ENCODE data around the gene SFI1.
"Not testable (repeated sequence)": the region's sequence is repeated elsewhere in the genome, so short reads cannot be mapped to it uniquely, and the experiment has no call there.

Gene SFI1

DNA sequence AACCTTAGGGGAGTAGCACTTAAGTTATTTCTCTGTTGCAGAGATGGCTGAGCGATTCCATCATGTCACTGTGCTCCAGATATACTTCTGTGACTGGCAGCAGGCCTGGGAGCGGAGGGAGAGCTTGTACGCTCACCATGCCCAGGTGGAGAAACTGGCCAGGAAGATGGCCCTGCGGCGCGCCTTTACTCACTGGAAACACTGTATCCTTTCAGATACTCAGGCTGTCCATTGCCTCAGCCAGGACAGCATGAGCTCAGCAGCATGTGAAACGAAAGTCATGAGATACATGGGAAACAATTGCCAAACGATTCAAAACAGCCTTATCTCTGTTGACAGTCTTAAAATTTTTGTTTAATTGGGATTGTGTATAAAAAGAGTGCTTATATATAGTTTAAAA lies 78.9 kb downstream of the SFI1 start:
- no peaks in the 10 kb centered on the region for H3K9me3 Mint-ChIP-seq
- H3K36me3 Mint-ChIP-seq (ENCODE audit: low read depth) = peaks cover 75% of the 10 kb centered on the region
- H3K4me1 Mint-ChIP-seq (ENCODE audit: low read depth) = no peaks in the 10 kb centered on the region
- H3K4me3 Mint-ChIP-seq = no peak overlapping the region
- H3K27me3 Mint-ChIP-seq = no peaks in the 10 kb centered on the region
- intact Hi-C loops (cut with micrococcal nuclease) = no loop called here
- H3K27ac Mint-ChIP-seq = no peak overlapping the region

- Mint-ChIP-seq H3K27ac (no peak overlapping the region), H3K9me3 (no peaks in the 10 kb centered on the region), H3K4me3 (no peak overlapping the region), H3K36me3 (ENCODE audit: low read depth) (peaks cover 73% of the 10 kb centered on the region), H3K27me3 (no peaks in the 10 kb centered on the region), H3K4me1 (ENCODE audit: low read depth) (peaks cover 6% of the 10 kb centered on the region)
- intact Hi-C loops (cut with micrococcal nuclease) = no loop called here
Measured at GRCh38 chr22:31577711-31578110, 81.4 kb downstream of the SFI1 start.

- Mint-ChIP-seq H3K27ac (no peak overlapping the region), H3K9me3 (no peaks in the 10 kb centered on the region), H3K4me1 (ENCODE audit: low read depth) (peaks cover 6% of the 10 kb centered on the region), H3K36me3 (ENCODE audit: low read depth) (peaks cover 68% of the 10 kb centered on the region), H3K4me3 (no peak overlapping the region), H3K27me3 (no peaks in the 10 kb centered on the region)
- intact Hi-C loops (cut with micrococcal nuclease) = no loop called here
Measured at GRCh38 chr22:31578171-31578570, 81.8 kb downstream of the SFI1 start.

- no peaks in the 10 kb centered on the region for H3K27me3 Mint-ChIP-seq
- H3K9me3 Mint-ChIP-seq = no peaks in the 10 kb centered on the region
- no peak overlapping the region for H3K4me3 Mint-ChIP-seq
- peaks cover 66% of the 10 kb centered on the region for H3K36me3 Mint-ChIP-seq (ENCODE audit: low read depth)
- H3K27ac Mint-ChIP-seq = no peak overlapping the region
- intact Hi-C loops (cut with micrococcal nuclease) = no loop called here
- H3K4me1 Mint-ChIP-seq (ENCODE audit: low read depth) = peaks cover 6% of the 10 kb centered on the region
Measured at GRCh38 chr22:31579835-31580242, 83.5 kb downstream of the SFI1 start.

DNA sequence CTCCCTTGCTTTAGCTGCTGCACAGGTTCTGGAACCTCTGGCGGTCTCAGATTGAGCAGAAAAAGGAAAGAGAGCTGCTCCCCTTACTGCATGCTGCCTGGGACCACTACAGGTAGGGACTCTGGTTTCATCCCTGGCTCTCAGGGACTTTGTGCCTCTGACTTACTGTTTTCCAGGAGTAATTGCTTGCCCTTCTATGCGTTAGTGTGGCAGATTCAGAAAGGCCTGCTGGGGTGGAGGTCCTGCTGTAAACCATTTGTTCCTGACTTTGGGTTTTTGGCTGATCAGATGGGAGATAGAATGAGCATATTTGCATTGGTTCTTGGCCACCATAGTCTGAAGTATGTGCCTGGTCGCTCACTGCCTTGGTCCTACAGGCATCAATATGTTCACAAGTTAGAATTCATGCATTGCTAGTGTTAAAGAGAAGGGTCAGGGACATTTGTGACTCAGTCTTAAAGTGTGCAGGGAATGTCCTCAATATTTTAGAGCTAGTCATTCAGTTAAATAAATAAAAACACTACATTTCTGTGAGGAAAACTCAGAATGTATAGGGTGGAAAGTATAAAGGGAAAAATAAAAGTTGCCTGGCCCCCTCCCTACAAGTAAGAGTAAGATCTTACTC lies 87.6 kb downstream of the SFI1 start:
- H3K4me3 Mint-ChIP-seq = no peak overlapping the region
- no peak overlapping the region for H3K27ac Mint-ChIP-seq
- H3K9me3 Mint-ChIP-seq = no peaks in the 10 kb centered on the region
- peaks cover 65% of the 10 kb centered on the region for H3K36me3 Mint-ChIP-seq (ENCODE audit: low read depth)
- H3K4me1 Mint-ChIP-seq (ENCODE audit: low read depth) = peaks cover 6% of the 10 kb centered on the region
- H3K27me3 Mint-ChIP-seq = no peaks in the 10 kb centered on the region
- intact Hi-C loops (cut with micrococcal nuclease) = no loop called here

DNA sequence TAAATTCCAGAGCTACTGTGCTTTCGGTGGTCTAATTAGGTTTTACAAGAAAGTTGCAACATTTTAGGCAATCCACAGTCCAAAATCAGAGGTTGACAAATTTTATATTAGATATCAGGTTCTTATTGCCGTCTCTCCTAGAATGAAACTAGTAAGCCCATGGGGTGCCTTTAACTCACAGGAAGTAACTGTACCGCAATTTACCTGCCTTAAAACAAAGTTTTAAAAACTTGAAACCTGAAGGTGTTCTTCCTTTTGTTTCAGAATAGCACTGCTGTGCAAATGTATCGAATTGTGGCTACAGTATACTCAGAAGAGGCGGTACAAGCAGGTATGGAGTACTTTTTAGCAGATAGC lies 88.4 kb downstream of the SFI1 start:
- Mint-ChIP-seq H3K4me3 (no peak overlapping the region), H3K27ac (no peak overlapping the region), H3K27me3 (no peaks in the 10 kb centered on the region), H3K36me3 (ENCODE audit: low read depth) (peaks cover 67% of the 10 kb centered on the region), H3K9me3 (no peaks in the 10 kb centered on the region), H3K4me1 (ENCODE audit: low read depth) (peaks cover 6% of the 10 kb centered on the region)
- intact Hi-C loops (cut with micrococcal nuclease) = no loop called here

DNA sequence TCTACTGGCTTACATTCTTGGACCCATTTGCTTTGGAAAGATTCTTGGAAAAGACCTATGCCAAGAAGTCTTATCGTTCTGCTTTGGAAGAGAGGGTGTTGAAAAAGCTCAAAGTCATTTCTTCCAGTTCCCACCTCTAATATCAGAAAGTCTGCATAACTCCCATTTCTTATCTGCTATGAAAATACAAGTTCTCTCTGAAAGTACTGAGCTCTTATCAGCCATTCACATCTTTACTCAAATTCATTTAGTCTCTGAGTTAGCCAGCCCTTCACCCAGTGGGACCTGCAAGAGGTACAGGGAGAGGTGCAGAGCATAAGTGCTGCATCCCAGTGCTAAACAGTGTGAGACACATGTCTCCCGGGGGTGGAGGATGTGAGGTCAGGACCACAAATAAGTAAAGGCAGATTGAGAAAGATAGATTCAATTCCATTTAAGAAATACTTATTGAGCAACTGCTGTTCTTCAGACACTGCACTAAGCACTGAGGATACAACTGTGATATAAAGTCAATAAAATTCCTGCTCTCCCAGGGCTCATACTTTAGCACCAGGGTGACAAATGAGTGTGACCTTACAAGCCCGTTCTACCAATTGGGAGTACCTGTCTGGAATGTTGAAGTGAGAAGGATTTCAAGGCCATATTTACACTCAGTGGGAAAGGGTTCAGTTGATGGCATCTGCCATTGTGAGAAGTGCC lies 89.0 kb downstream of the SFI1 start:
- H3K27me3 Mint-ChIP-seq = no peaks in the 10 kb centered on the region
- H3K36me3 Mint-ChIP-seq (ENCODE audit: low read depth) = peaks cover 62% of the 10 kb centered on the region
- no peak overlapping the region for H3K27ac Mint-ChIP-seq
- H3K4me1 Mint-ChIP-seq (ENCODE audit: low read depth) = peaks cover 6% of the 10 kb centered on the region
- intact Hi-C loops (cut with micrococcal nuclease) = no loop called here
- H3K9me3 Mint-ChIP-seq = no peaks in the 10 kb centered on the region
- no peak overlapping the region for H3K4me3 Mint-ChIP-seq

- Mint-ChIP-seq H3K36me3 (ENCODE audit: low read depth) (peaks cover 55% of the 10 kb centered on the region), H3K27me3 (no peaks in the 10 kb centered on the region), H3K27ac (no peak overlapping the region), H3K4me1 (ENCODE audit: low read depth) (peaks cover 6% of the 10 kb centered on the region), H3K9me3 (no peaks in the 10 kb centered on the region), H3K4me3 (no peak overlapping the region)
- intact Hi-C loops (cut with micrococcal nuclease) = no loop called here
Measured at GRCh38 chr22:31586137-31586920, 90.0 kb downstream of the SFI1 start.

GRCh38 chr22:31588970-31589675 lies 92.8 kb downstream of the SFI1 start:
- no peaks in the 10 kb centered on the region for H3K9me3 Mint-ChIP-seq
- no peaks in the 10 kb centered on the region for H3K4me1 Mint-ChIP-seq (ENCODE audit: low read depth)
- H3K27me3 Mint-ChIP-seq = no peaks in the 10 kb centered on the region
- no peak overlapping the region for H3K4me3 Mint-ChIP-seq
- H3K27ac Mint-ChIP-seq = no peak overlapping the region
- intact Hi-C loops (cut with micrococcal nuclease) = no loop called here
- peaks cover 49% of the 10 kb centered on the region for H3K36me3 Mint-ChIP-seq (ENCODE audit: low read depth)

DNA sequence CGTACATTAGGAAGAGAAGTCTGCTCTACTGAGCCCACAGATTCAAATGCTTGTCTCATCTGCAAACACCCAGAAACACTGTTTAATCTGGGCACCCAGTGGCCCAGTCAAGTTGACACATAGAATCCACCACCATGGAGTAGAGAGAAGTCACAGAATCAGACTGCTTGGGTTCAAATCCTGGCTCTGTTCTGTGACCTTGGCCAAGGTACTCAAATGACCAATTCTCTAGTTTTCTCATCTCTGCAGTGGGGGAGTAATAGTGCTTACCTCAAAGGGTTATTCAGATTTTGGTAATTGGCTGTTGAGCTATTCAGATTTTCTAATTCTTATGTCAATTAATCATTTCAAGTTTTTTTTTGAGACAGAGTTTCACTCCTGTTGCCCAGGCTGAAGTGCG lies 93.8 kb downstream of the SFI1 start:
- H3K4me3 Mint-ChIP-seq; intact Hi-C loops (cut with micrococcal nuclease); H3K27ac Mint-ChIP-seq; H3K4me1 Mint-ChIP-seq (ENCODE audit: low read depth); H3K27me3 Mint-ChIP-seq; H3K9me3 Mint-ChIP-seq: not testable (repeated sequence)
- H3K36me3 Mint-ChIP-seq (ENCODE audit: low read depth) = peaks cover 41% of the 10 kb centered on the region

GRCh38 chr22:31595271-31595670 lies 98.9 kb downstream of the SFI1 start:
- no peaks in the 10 kb centered on the region for H3K4me1 Mint-ChIP-seq (ENCODE audit: low read depth)
- no peak overlapping the region for H3K27ac Mint-ChIP-seq
- intact Hi-C loops (cut with micrococcal nuclease) = no loop called here
- no peak overlapping the region for H3K4me3 Mint-ChIP-seq
- peaks cover 7% of the 10 kb centered on the region for H3K36me3 Mint-ChIP-seq (ENCODE audit: low read depth)
- no peaks in the 10 kb centered on the region for H3K27me3 Mint-ChIP-seq
- H3K9me3 Mint-ChIP-seq = no peaks in the 10 kb centered on the region

- intact Hi-C loops (cut with micrococcal nuclease) = no loop called here
- no peaks in the 10 kb centered on the region for H3K4me1 Mint-ChIP-seq (ENCODE audit: low read depth)
- peaks cover 43% of the 10 kb centered on the region for H3K36me3 Mint-ChIP-seq (ENCODE audit: low read depth)
- H3K9me3 Mint-ChIP-seq = no peaks in the 10 kb centered on the region
- no peaks in the 10 kb centered on the region for H3K27me3 Mint-ChIP-seq
- no peak overlapping the region for H3K27ac Mint-ChIP-seq
- no peak overlapping the region for H3K4me3 Mint-ChIP-seq
Measured at GRCh38 chr22:31602259-31602952, 106.1 kb downstream of the SFI1 start.

DNA sequence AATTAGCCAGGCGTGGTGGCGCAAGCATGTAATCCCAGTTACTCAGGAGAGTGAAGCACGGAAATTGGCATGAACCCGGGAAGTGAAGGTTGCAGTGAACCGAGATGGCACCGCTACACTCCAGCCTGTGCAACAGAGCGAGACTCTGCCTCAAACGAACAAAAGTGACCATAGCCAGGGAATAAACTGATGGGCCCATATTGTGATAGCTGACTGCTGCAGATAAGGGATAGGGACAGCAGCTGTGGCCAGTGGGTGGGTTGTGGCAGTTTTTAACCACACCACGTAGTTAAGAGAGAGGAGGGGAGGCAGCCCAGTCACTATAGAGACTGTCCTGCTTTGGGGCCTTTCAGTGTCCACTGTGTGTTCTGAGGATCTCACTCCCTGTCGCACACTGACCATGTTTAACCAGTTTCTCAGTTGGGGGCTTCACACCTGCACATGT lies 106.8 kb downstream of the SFI1 start:
- peaks cover 49% of the 10 kb centered on the region for H3K36me3 Mint-ChIP-seq (ENCODE audit: low read depth)
- no peak overlapping the region for H3K27ac Mint-ChIP-seq

More for the DNA sequence above, 106.8 kb downstream of the SFI1 start:
- intact Hi-C loops (cut with micrococcal nuclease) = no loop called here
- H3K27me3 Mint-ChIP-seq = no peaks in the 10 kb centered on the region
- no peak overlapping the region for H3K4me3 Mint-ChIP-seq
- H3K9me3 Mint-ChIP-seq = no peaks in the 10 kb centered on the region
- no peaks in the 10 kb centered on the region for H3K4me1 Mint-ChIP-seq (ENCODE audit: low read depth)
